Renal cortex interstitium (tissue), 15 donors: ENCODE data around the gene PLPP1. TPM values are rescaled to one million over a fixed set of nuclear protein-coding genes. Genes with fewer than 3 reads are reported as not detected.

Experiments
- DNase-seq, 11 donors: peaks; one replicate each; pipeline ENCODE4 v3.0.0-alpha.2; 2013; ENCODE audit warnings: low read depth in 9 of 11, low spot score in 4 of 11; ENCODE audit errors: extremely low read depth in 1 of 11
- long read RNA-seq, 16 experiments: transcript quantifications; one replicate each; lab custom pipeline, GENCODE V29; 2026
- polyA plus RNA-seq, 3 donors: library from polyadenylated mRNA; unstranded; fragments of 120-200 nt; gene quantifications; one replicate each; pipeline ENCODE4 v1.2.1, GENCODE V29; 2013; ENCODE audit not compliant: insufficient read length in 3 of 3

PLPP1 gene
- polyA plus RNA-seq = 10 to 100 TPM; 79.3 to 96.4 (median 83.1) TPM
- long read RNA-seq, donor 1, transcript PLPP1-202 (6 exons, 1,597 nt) = major isoform, 31 of 45 reads
- long read RNA-seq, donor 1, partial matches to known transcripts = 0 of 45 reads
- long read RNA-seq, donor 1, other reads (novel, unspliced or antisense) = 12 of 45 reads
- long read RNA-seq, donor 2, transcript PLPP1-202 (6 exons, 1,597 nt) = major isoform, 40 of 54 reads
- long read RNA-seq, donor 2, partial matches to known transcripts = 6 of 54 reads
- long read RNA-seq, donor 2, other reads (novel, unspliced or antisense) = 6 of 54 reads
- long read RNA-seq, donor 3, transcript PLPP1-201 (6 exons, 1,550 nt) = minor isoform, 5 of 95 reads
- long read RNA-seq, donor 3, transcript PLPP1-202 (6 exons, 1,597 nt) = major isoform, 71 of 95 reads
- long read RNA-seq, donor 3, partial matches to known transcripts = 0 of 95 reads
- long read RNA-seq, donor 3, other reads (novel, unspliced or antisense) = 19 of 95 reads
- long read RNA-seq, donor 4, transcript PLPP1-202 (6 exons, 1,597 nt) = major isoform, 48 of 62 reads
- long read RNA-seq, donor 4, partial matches to known transcripts = 0 of 62 reads
- long read RNA-seq, donor 4, other reads (novel, unspliced or antisense) = 12 of 62 reads
- long read RNA-seq, donor 5 = 0 reads
- long read RNA-seq, donor 6, transcript PLPP1-202 (6 exons, 1,597 nt) = major isoform, 29 of 38 reads
- long read RNA-seq, donor 6, partial matches to known transcripts = 0 of 38 reads
- long read RNA-seq, donor 6, other reads (novel, unspliced or antisense) = 9 of 38 reads
- long read RNA-seq, donor 7, transcript PLPP1-202 (6 exons, 1,597 nt) = major isoform, 37 of 52 reads
- long read RNA-seq, donor 7, partial matches to known transcripts = 0 of 52 reads
- long read RNA-seq, donor 7, other reads (novel, unspliced or antisense) = 12 of 52 reads
- long read RNA-seq, donor 8 = 0 reads
- long read RNA-seq, donor 9, transcript PLPP1-202 (6 exons, 1,597 nt) = major isoform, 42 of 68 reads
- long read RNA-seq, donor 9, partial matches to known transcripts = 22 of 68 reads
- long read RNA-seq, donor 9, other reads (novel, unspliced or antisense) = 0 of 68 reads
- long read RNA-seq, donor 10, transcript PLPP1-202 (6 exons, 1,597 nt) = major isoform, 47 of 56 reads
- long read RNA-seq, donor 10, partial matches to known transcripts = 0 of 56 reads
- long read RNA-seq, donor 10, other reads (novel, unspliced or antisense) = 7 of 56 reads
- long read RNA-seq, donor 11, transcript PLPP1-202 (6 exons, 1,597 nt) = major isoform, 32 of 43 reads
- long read RNA-seq, donor 11, partial matches to known transcripts = 0 of 43 reads
- long read RNA-seq, donor 11, other reads (novel, unspliced or antisense) = 9 of 43 reads
- long read RNA-seq, donor 12, transcript PLPP1-202 (6 exons, 1,597 nt) = major isoform, 9 of 9 reads
- long read RNA-seq, donor 12, partial matches to known transcripts = 0 of 9 reads
- long read RNA-seq, donor 12, other reads (novel, unspliced or antisense) = 0 of 9 reads
- long read RNA-seq, donor 13 = 0 reads
- long read RNA-seq, donor 14, transcript PLPP1-202 (6 exons, 1,597 nt) = major isoform, 51 of 66 reads
- long read RNA-seq, donor 14, partial matches to known transcripts = 0 of 66 reads
- long read RNA-seq, donor 14, other reads (novel, unspliced or antisense) = 13 of 66 reads
- long read RNA-seq, donor 15, transcript PLPP1-202 (6 exons, 1,597 nt) = major isoform, 22 of 28 reads
- long read RNA-seq, donor 15, partial matches to known transcripts = 0 of 28 reads
- long read RNA-seq, donor 15, other reads (novel, unspliced or antisense) = 6 of 28 reads
- long read RNA-seq, donor 16, transcript PLPP1-201 (6 exons, 1,550 nt) = minor isoform, 6 of 145 reads
- long read RNA-seq, donor 16, transcript PLPP1-202 (6 exons, 1,597 nt) = major isoform, 105 of 145 reads
- long read RNA-seq, donor 16, partial matches to known transcripts = 34 of 145 reads
- long read RNA-seq, donor 16, other reads (novel, unspliced or antisense) = 0 of 145 reads

- peak; percentile 67 to 88 (median 85) for DNase-seq
Observed at GRCh38 chr5:55534436-55535198, at the start of gene PLPP1. TSS of gene PLPP1 (minus strand) at chr5:55534964. CDS start at chr5:55534629, 335 bp downstream.

GRCh38 chr5:55583578-55583977 lies 48.8 kb upstream of the PLPP1 start:
- DNase-seq = no peak

- DNase-seq = no peak
Observed at GRCh38 chr5:55582256-55582655, 47.5 kb upstream of the PLPP1 start.

- no peak for DNase-seq
Observed at GRCh38 chr5:55580042-55580441, 45.3 kb upstream of the PLPP1 start.

- DNase-seq = no peak
Observed at GRCh38 chr5:55578771-55579170, 44.0 kb upstream of the PLPP1 start.

- DNase-seq = no peak
Observed at GRCh38 chr5:55577353-55578060, 42.7 kb upstream of the PLPP1 start.

GRCh38 chr5:55576661-55577060 lies 41.9 kb upstream of the PLPP1 start:
- no peak for DNase-seq

- no peak for DNase-seq
Observed at GRCh38 chr5:55575815-55576583, 41.2 kb upstream of the PLPP1 start.

GRCh38 chr5:55572600-55572999 lies 37.8 kb upstream of the PLPP1 start:
- no peak for DNase-seq

- no peak for DNase-seq
Observed at GRCh38 chr5:55572020-55572419, 37.3 kb upstream of the PLPP1 start.

GRCh38 chr5:55570570-55570969 lies 35.8 kb upstream of the PLPP1 start:
- no peak for DNase-seq

GRCh38 chr5:55570026-55570425 lies 35.3 kb upstream of the PLPP1 start:
- DNase-seq = no peak

- DNase-seq = no peak
Observed at GRCh38 chr5:55569513-55569865, 34.7 kb upstream of the PLPP1 start.

GRCh38 chr5:55568654-55569512 lies 34.1 kb upstream of the PLPP1 start:
- DNase-seq = no peak

- no peak for DNase-seq
Observed at GRCh38 chr5:55564721-55565120, 30.0 kb upstream of the PLPP1 start.
